OCI-LY1 (cell line): ENCODE measurements around the gene PLEKHG3.

Experiments
- CTCF ChIP-seq: fragments of 200-600 bp; sonication (generic), shearing (Covaris generic); IDR thresholded peaks from 2 replicates; pipeline ENCODE4 v1.5.1; 2017; ENCODE audit warnings: mild to moderate bottlenecking, antibody characterized with exemption, low read length, moderate library complexity, mixed read lengths
- EZH2 ChIP-seq: fragments of 200-600 bp; sonication (generic), shearing (Covaris generic); IDR thresholded peaks from 2 replicates; pipeline ENCODE4 v1.8.0; 2017; ENCODE audit warnings: borderline replicate concordance, mixed run types, mild to moderate bottlenecking, antibody characterized with exemption, low read length, moderate library complexity, mixed read lengths

GRCh38 chr14:64752909-64753308, 48.7 kb downstream of the PLEKHG3 start:
- no peak for TF ChIP-seq CTCF
- no peak for TF ChIP-seq EZH2
